H1 (cell line): Measurements from ENCODE around the gene TMEM178B. TPM values are rescaled to one million over a fixed set of nuclear protein-coding genes. Genes with fewer than 3 reads are reported as not detected.
"Not testable (repeated sequence)": the region's sequence is repeated elsewhere in the genome, so short reads cannot be mapped to it uniquely, and the experiment has no call there.

Experiments
- CTCF ChIA-PET: fragments of 300-600 bp; sonication (Branson Sonifier 250); formaldehyde crosslinking; loops from one replicate; lab custom pipeline; 2021; ENCODE audit not compliant: partially characterized antibody; lab: Charles Lee
- POLR2A ChIA-PET: fragments of 300-600 bp; sonication (Branson Sonifier 250); formaldehyde crosslinking; loops from one replicate; lab custom pipeline; 2021; ENCODE audit warnings: inconsistent platforms; ENCODE audit not compliant: partially characterized antibody; lab: Charles Lee
- DNase-seq, 2 experiments: peaks; one replicate each; pipeline versions ENCODE4 v3.0.0 to v3.0.0-alpha.2; 2010 to 2022; ENCODE audit warnings: low spot score in 2 of 2, low read depth in 1 of 2, mixed read lengths in 1 of 2
- FAIRE-seq: peaks from 2 replicates; lab custom pipeline; 2011; peaks lifted over from hg19 to GRCh38; lab: Jason Lieb, UNC
- H2AFZ ChIP-seq: 2 replicates; pipeline ENCODE4 v1.8.1; 2012; ENCODE audit warnings: low read length, inconsistent platforms
- H2AK5ac ChIP-seq: 2 replicates; pipeline ENCODE4 v1.6.1; 2013; ENCODE audit warnings: low read depth, low read length
- H2BK120ac ChIP-seq: replicated peaks from 2 replicates; pipeline ENCODE3; 2013; ENCODE audit warnings: low read depth, low read length, inconsistent platforms
- H2BK12ac ChIP-seq: 2 replicates; pipeline ENCODE4 v1.6.1; 2013; ENCODE audit warnings: low read depth, low read length
- H2BK15ac ChIP-seq: 2 replicates; pipeline ENCODE4 v1.6.1; 2013; ENCODE audit warnings: low read length
- H2BK20ac ChIP-seq: 2 replicates; pipeline ENCODE4 v1.6.1; 2013; ENCODE audit warnings: low read length
- H2BK5ac ChIP-seq: 2 replicates; pipeline ENCODE4 v1.6.1; 2013; ENCODE audit warnings: low read depth, low read length
- H3K14ac ChIP-seq: 2 replicates; pipeline ENCODE4 v1.6.1; 2013; ENCODE audit warnings: inconsistent platforms; ENCODE audit not compliant: insufficient read length
- H3K18ac ChIP-seq: 2 replicates; pipeline ENCODE4 v1.6.1; 2013; ENCODE audit warnings: low read length; ENCODE audit errors: extremely low read depth
- H3K23ac ChIP-seq: 2 replicates; pipeline ENCODE4 v1.6.1; 2013; ENCODE audit warnings: inconsistent platforms; ENCODE audit not compliant: insufficient read length
- H3K23me2 ChIP-seq: 2 replicates; pipeline ENCODE4 v1.6.1; 2013; ENCODE audit warnings: low read depth, low read length
- H3K27ac ChIP-seq: 2 replicates; pipeline ENCODE4 v1.6.1; 2011; ENCODE audit warnings: low read depth, low read length, inconsistent platforms
- H3K27me3 ChIP-seq, 4 experiments: replicated peaks in 1 of 4; 1 replicate in 1 of 4; 2 replicates in 3 of 4; pipeline versions ENCODE4 v1.6.1 to v1.8.1; 2011 to 2013; ENCODE audit warnings: low read length in 3 of 4, mild to moderate bottlenecking in 3 of 4, inconsistent platforms in 2 of 4, mixed read lengths in 2 of 4, moderate library complexity in 1 of 4; ENCODE audit not compliant: control insufficient read depth in 3 of 4, insufficient read depth in 3 of 4; ENCODE audit errors: extremely low read depth in 1 of 4
- H3K36me3 ChIP-seq, 4 experiments: 2 replicates each; pipeline versions ENCODE4 v1.6.1 to v1.8.1; 2011 to 2013; ENCODE audit warnings: mild to moderate bottlenecking in 4 of 4, low read length in 3 of 4, moderate library complexity in 2 of 4, control low read depth in 1 of 4, inconsistent platforms in 1 of 4; ENCODE audit not compliant: insufficient read depth in 4 of 4, control insufficient read depth in 2 of 4
- H3K4ac ChIP-seq: replicated peaks from 2 replicates; pipeline ENCODE3; 2013; ENCODE audit warnings: low read length, low read depth, mixed read lengths, inconsistent platforms; ENCODE audit not compliant: insufficient read length
- H3K4me1 ChIP-seq, 4 experiments: replicated peaks in 1 of 4; 1 replicate in 1 of 4; 2 replicates in 3 of 4; pipeline versions ENCODE4 v1.6.1 to v1.8.1; 2011 to 2013; ENCODE audit warnings: low read length in 3 of 4, inconsistent platforms in 2 of 4, mixed read lengths in 1 of 4; ENCODE audit not compliant: insufficient read depth in 4 of 4, control insufficient read depth in 3 of 4
- H3K4me2 ChIP-seq, 2 experiments: 2 replicates each; pipeline versions ENCODE4 v1.6.1 to v1.8.1; 2011 to 2013; ENCODE audit warnings: low read depth in 2 of 2, low read length in 2 of 2, control low read depth in 1 of 2, inconsistent platforms in 1 of 2, mild to moderate bottlenecking in 1 of 2; ENCODE audit not compliant: insufficient read depth in 1 of 2
- H3K4me3 ChIP-seq, 4 experiments: fragments of 200-600, 300-600 bp in 1 of 4; sonication (generic), shearing (Covaris generic), sonication (Bioruptor Twin) in 1 of 4; 2 replicates each; pipeline versions ENCODE4 v1.5.1 to v1.8.1; 2011 to 2016; ENCODE audit warnings: low read length in 4 of 4, low read depth in 3 of 4, control low read depth in 2 of 4, inconsistent platforms in 2 of 4, mild to moderate bottlenecking in 2 of 4, mixed read lengths in 1 of 4, moderate library complexity in 1 of 4; ENCODE audit not compliant: insufficient read depth in 2 of 4; ENCODE audit errors: extremely low read depth in 1 of 4
- H3K56ac ChIP-seq: replicated peaks from 2 replicates; pipeline ENCODE3; 2013; ENCODE audit warnings: low read depth, mild to moderate bottlenecking, mixed read lengths, low read length, inconsistent platforms; ENCODE audit not compliant: insufficient read length
- H3K79me1 ChIP-seq: 2 replicates; pipeline ENCODE4 v1.6.1; 2013; ENCODE audit warnings: low read depth, low read length, control low read depth
- H3K79me2 ChIP-seq, 2 experiments: 2 replicates each; pipeline versions ENCODE4 v1.6.1 to v1.8.1; 2012 to 2013; ENCODE audit warnings: low read length in 2 of 2, mild to moderate bottlenecking in 2 of 2, inconsistent platforms in 1 of 2; ENCODE audit not compliant: insufficient read depth in 2 of 2, control insufficient read depth in 1 of 2
- H3K9ac ChIP-seq, 4 experiments: replicated peaks in 1 of 4; 1 replicate in 1 of 4; 2 replicates in 3 of 4; pipeline versions ENCODE4 v1.6.1 to v1.8.1; 2011 to 2013; ENCODE audit warnings: low read depth in 3 of 4, low read length in 3 of 4, control low read depth in 2 of 4, mild to moderate bottlenecking in 2 of 4, moderate library complexity in 2 of 4, inconsistent platforms in 1 of 4; ENCODE audit errors: extremely low read depth in 1 of 4
- H3K9me3 ChIP-seq, 2 experiments: 2 replicates each; pipeline versions ENCODE4 v1.6.1 to v1.8.1; 2012 to 2013; ENCODE audit warnings: mild to moderate bottlenecking in 2 of 2, moderate library complexity in 2 of 2, control low read depth in 1 of 2, inconsistent platforms in 1 of 2, low read depth in 1 of 2, low read length in 1 of 2, mixed read lengths in 1 of 2; ENCODE audit not compliant: insufficient read depth in 2 of 2
- H4K20me1 ChIP-seq, 2 experiments: replicated peaks in 1 of 2; 2 replicates each; pipeline versions ENCODE3 to v1.8.1; 2011 to 2013; ENCODE audit warnings: inconsistent platforms in 2 of 2, low read length in 2 of 2, mild to moderate bottlenecking in 1 of 2; ENCODE audit not compliant: insufficient read depth in 2 of 2, control insufficient read depth in 1 of 2
- H4K5ac ChIP-seq: 2 replicates; pipeline ENCODE4 v1.6.1; 2013; ENCODE audit warnings: low read length, low read depth, mixed read lengths, inconsistent platforms; ENCODE audit not compliant: insufficient read length
- H4K8ac ChIP-seq: 2 replicates; pipeline ENCODE4 v1.8.0; 2013; ENCODE audit warnings: mild to moderate bottlenecking, moderate library complexity, low read length, inconsistent platforms; ENCODE audit not compliant: insufficient read depth; ENCODE audit errors: extremely low read depth
- H4K91ac ChIP-seq: replicated peaks from 2 replicates; pipeline ENCODE3; 2013; ENCODE audit warnings: low read length, mixed read lengths, inconsistent platforms; ENCODE audit not compliant: insufficient read length
- WGBS, 2 experiments: shearing (Covaris generic) in 1 of 2; methylation state at CpG; one replicate each; pipeline versions ENCODE4 v1.1.6 to v1.1.7; 2013 to 2015; ENCODE audit warnings: low lambda C conversion rate in 2 of 2, mixed read lengths in 2 of 2, inconsistent platforms in 1 of 2, low coverage in 1 of 2, missing lambda C conversion rate in 1 of 2; ENCODE audit not compliant: insufficient replicate concordance in 2 of 2, insufficient coverage in 1 of 2, insufficient read length in 1 of 2; ENCODE audit errors: extremely low coverage in 1 of 2, missing lambda C conversion rate in 1 of 2; 5-methylcytosine and 5-hydroxymethylcytosine counted together
- polyA plus RNA-seq, 7 experiments: library from polyadenylated mRNA; depleted of rRNA in 3 of 7; stranded (reverse) in 5 of 7; unstranded in 2 of 7; fragments of >200 nt in 5 of 7; fragments of 200-250 nt in 2 of 7; gene quantifications; 1 replicate in 5 of 7; 2 replicates in 1 of 7; 4 replicates in 1 of 7; pipeline versions ENCODE4 v1.2.1 to v1.2.3, GENCODE V29; 2011 to 2013; ENCODE audit warnings: missing spikeins in 2 of 7, mixed read lengths in 2 of 7
- total RNA-seq: library from RNA; stranded (reverse); fragmentation: NEBNext Ultra II Directional; extraction: Animal tissue kit (Norgen Biotek cat#: 25700); gene quantifications from 2 replicates; pipeline ENCODE4 v1.2.1, GENCODE V29; 2021
- TF ChIP-seq, protein P1 (sequence below), 3 experiments: IDR thresholded peaks; 1 replicate in 2 of 3; 2 replicates in 1 of 3; pipeline versions ENCODE4 v1.5.1 to v1.6.1; 2011; ENCODE audit warnings: low read length in 3 of 3, mild to moderate bottlenecking in 3 of 3, inconsistent platforms in 2 of 3, low read depth in 1 of 3, moderate library complexity in 1 of 3; ENCODE audit not compliant: insufficient read depth in 1 of 3; ENCODE audit errors: control extremely low read depth in 1 of 3

The TMEM178B gene
- total and polyA plus RNA-seq, 2 of the 8 experiments (the other 6 are each of a cell fraction or from before 2014, with no cell fraction given): 5.3 to 18.1 TPM

DNA sequence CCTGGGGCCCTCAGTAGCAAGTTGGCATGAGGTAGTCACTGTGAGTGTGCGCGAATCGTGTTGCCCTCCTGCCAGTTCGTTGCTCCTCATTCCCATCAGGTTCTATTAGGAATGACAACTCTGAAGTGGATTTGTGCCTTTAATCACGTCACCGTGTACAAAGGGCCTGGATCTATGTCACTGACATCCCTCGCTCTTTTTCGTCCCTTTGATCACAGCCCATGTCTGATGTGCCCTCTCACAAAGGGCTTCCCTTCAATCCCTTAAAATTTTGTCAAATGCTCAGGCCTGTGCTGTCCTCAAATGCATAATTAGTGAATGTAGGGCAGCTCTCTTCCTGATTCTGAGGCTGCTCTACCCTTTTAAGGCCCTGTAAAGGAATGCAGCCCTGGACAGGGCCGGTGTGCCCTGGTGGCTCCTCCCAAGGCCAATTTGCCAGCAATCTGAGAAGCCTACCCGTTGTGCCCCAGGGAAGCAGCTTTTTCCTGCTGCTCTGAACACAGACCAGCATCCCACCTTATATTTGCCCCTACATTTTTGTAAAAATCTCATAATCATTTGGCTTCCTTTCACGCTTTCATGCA, 93.6 kb downstream of the TMEM178B start (continued):
- TF ChIP-seq, protein P1, sequence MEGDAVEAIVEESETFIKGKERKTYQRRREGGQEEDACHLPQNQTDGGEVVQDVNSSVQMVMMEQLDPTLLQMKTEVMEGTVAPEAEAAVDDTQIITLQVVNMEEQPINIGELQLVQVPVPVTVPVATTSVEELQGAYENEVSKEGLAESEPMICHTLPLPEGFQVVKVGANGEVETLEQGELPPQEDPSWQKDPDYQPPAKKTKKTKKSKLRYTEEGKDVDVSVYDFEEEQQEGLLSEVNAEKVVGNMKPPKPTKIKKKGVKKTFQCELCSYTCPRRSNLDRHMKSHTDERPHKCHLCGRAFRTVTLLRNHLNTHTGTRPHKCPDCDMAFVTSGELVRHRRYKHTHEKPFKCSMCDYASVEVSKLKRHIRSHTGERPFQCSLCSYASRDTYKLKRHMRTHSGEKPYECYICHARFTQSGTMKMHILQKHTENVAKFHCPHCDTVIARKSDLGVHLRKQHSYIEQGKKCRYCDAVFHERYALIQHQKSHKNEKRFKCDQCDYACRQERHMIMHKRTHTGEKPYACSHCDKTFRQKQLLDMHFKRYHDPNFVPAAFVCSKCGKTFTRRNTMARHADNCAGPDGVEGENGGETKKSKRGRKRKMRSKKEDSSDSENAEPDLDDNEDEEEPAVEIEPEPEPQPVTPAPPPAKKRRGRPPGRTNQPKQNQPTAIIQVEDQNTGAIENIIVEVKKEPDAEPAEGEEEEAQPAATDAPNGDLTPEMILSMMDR (IDR thresholded peaks at IDR 0.05; ENCODE audit: control extremely low read depth in 1 of 3, insufficient read depth in 1 of 3, low read depth in 1 of 3, low read length in 3 of 3): no peak

DNA sequence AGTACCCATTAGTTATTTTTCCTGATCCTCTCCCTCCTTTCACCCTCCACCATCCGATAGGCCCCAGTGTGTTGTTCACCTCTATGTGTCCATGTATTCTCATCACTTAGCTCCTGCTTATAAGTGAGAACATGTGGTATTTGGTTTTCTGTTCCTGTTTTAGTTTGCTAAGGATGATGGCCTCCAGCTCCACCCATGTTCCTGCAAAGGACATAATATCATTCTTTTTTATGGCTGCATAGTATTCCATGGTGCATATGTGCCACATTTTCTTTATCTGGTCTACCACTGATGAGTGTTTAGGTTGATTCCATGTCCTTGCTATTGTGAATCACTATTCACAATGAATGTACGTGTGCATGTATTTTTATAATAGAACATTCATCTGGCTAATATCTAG, 95.3 kb downstream of the TMEM178B start:
- H3K79me2 ChIP-seq, H2BK20ac ChIP-seq, H4K8ac ChIP-seq, H4K20me1 ChIP-seq, H2AFZ ChIP-seq, H3K4me1 ChIP-seq, H2AK5ac ChIP-seq, H2BK15ac ChIP-seq, H3K23me2 ChIP-seq, H3K56ac ChIP-seq, H3K23ac ChIP-seq, H3K4ac ChIP-seq, POLR2A ChIA-PET, H3K27me3 ChIP-seq, FAIRE-seq, H4K5ac ChIP-seq, H3K36me3 ChIP-seq, H3K79me1 ChIP-seq, H3K14ac ChIP-seq, H4K91ac ChIP-seq, H3K18ac ChIP-seq, H2BK120ac ChIP-seq, H3K9ac ChIP-seq, H2BK5ac ChIP-seq, H2BK12ac ChIP-seq, H3K27ac ChIP-seq, H3K4me2 ChIP-seq, H3K9me3 ChIP-seq, H3K4me3 ChIP-seq, DNase-seq: not testable (repeated sequence)
- CTCF ChIA-PET: interaction anchor here (0.6 kb wide), 1 partner anchor 1039 kb away, joined by 4 read pairs; no protein-coding TSS in a partner anchor
- 90% methylated on average over 2 of the region's 2 CpGs; no CpG with 5 or more reads in 1 of the 2 experiments for WGBS, 2 experiments
